Measurements from ENCODE around the gene SUPT16H. TPM values are rescaled to one million over a fixed set of nuclear protein-coding genes. Genes with fewer than 3 reads are reported as not detected.

SUPT16H gene
- polyA plus RNA-seq, 2 of the 4 experiments (the other 2 are of a cell fraction): 121 to 131 TPM

DNA sequence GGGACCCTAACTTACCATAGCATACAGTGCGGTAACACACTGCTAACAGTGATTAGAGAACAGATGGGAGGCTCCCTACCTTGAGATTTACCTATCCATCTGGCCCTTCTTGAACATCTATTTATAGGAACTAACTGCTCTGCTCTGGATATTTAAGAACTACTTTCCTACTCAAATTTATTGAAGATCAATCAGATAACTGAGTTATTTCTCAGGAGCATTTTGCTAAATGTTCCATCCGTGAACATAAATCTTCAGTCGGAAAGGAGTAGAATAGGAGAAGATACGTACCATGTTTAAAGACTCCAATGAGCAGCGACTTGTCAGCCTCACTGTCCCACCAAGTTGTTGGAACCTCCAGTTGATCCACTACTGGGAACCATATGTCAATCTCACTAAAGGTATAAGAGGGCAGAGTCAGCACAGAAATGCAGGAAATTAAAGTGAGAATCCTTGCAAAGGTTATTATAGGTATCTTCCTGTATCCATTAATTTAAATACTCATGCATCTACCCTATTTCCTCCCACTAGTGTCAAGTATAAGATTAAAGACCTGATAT, 15.6 kb upstream of the SUPT16H start:
- ChIA-PET POLR2A (no interaction called here), CTCF (no interaction called here)
- Histone ChIP-seq H3K27ac (no peak overlapping the region), H3K4me3 (no peak overlapping the region), H3K9me3 (no peaks in the 10 kb centered on the region), H3K4me2 (no peak overlapping the region), H3K4me1 (no peaks in the 10 kb centered on the region)
- 94% methylated on average over 5 of the region's 5 CpGs for WGBS (ENCODE audit: missing lambda C conversion rate)
- TF ChIP-seq RNF2 (IDR thresholded peaks at IDR 0.05; ENCODE audit: borderline replicate concordance, low read depth) (no peak), CBX8 (IDR thresholded peaks at IDR 0.05) (no peak), EP300 (IDR thresholded peaks at IDR 0.05) (no peak), JUNB (IDR thresholded peaks at IDR 0.05) (no peak), MAFK (IDR thresholded peaks at IDR 0.05; ENCODE audit: partially characterized antibody) (no peak), ZNF302 (CRISPR knock-in tag; IDR thresholded peaks at IDR 0.05) (no peak), GATA3 (IDR thresholded peaks at IDR 0.05; ENCODE audit: borderline replicate concordance) (no peak), NPAS2 (CRISPR knock-in tag; IDR thresholded peaks at IDR 0.05; ENCODE audit: borderline replicate concordance) (no peak), RCOR1 (IDR thresholded peaks at IDR 0.05; ENCODE audit: low read depth, low read length) (no peak)
- DNase-seq (ENCODE audit: low read depth in 1 of 2, low spot score in 1 of 2) (no peak), FAIRE-seq (no peak), ATAC-seq (no peak)

DNA sequence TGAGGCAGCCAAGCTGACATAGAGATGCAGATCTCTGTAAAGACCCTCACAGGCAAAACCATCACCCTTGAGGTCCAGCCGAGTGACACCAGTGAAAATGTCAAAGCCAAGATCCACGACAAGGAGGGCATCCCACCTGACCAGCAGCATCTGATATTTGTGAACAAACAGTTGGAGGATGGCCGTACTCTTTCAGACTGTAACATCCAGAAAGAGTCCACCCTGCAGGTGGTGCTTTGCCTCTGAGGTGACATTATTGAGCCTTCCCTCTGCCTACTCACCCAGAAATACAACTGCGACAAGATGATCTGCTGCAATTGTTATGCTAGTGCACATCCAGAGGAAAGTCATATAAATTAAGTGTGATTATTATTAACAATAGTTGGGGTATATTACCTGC, 15.1 kb upstream of the SUPT16H start:
- CTCF ChIA-PET: no interaction called here
- no peak for FAIRE-seq
- H3K9me3 ChIP-seq: no peaks in the 10 kb centered on the region

DNA sequence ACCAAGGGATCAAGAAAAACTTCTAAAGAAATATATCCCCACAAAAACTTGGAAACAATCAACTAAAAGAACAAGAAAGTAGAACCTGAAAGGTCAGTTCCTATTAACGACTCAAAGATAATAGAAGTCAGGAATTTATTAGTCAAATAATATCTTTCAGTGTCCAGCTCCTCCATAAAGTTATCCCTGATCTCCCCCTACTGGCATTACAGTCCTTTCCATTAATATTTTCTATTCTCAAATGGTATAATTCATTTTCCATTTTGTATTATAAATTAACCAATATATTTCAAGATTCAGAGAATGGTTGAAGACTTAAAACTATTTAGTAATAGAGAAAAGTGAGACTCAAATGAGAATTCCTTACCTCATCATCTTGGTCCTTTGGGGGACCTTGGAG, 11.6 kb upstream of the SUPT16H start:
- POLR2A ChIA-PET: no interaction called here
- no peak for ATAC-seq
- WGBS (ENCODE audit: missing lambda C conversion rate): 22% methylated on average over 1 of the region's 1 CpG
- FAIRE-seq: no peak
- CTCF ChIA-PET: interaction anchor here (0.5 to 1.3 kb wide), 3 partner anchors 11 to 18 kb away, joined by 3 to 4 read pairs (median 3); no protein-coding TSS in a partner anchor
- no peak overlapping the region for H3K4me3 ChIP-seq
- H3K9me3 ChIP-seq: no peaks in the 10 kb centered on the region
- no peak for TF ChIP-seq POLR2A (IDR thresholded peaks at IDR 0.05; ENCODE audit: low read length)
- TF ChIP-seq RAD21 (conservative IDR thresholded peaks at IDR 0.05 in 1 of 2, IDR thresholded peaks at IDR 0.05 in 1 of 2): peak; percentile 15 to 36; a peak in 2 of 5 replicates
- no peak for TF ChIP-seq FOSL2 (IDR thresholded peaks at IDR 0.05)
- TF ChIP-seq FOSL2 (CRISPR knock-in tag; IDR thresholded peaks at IDR 0.05): no peak
- TF ChIP-seq SREBF2 (IDR thresholded peaks at IDR 0.05): no peak
- TF ChIP-seq, protein P1, sequence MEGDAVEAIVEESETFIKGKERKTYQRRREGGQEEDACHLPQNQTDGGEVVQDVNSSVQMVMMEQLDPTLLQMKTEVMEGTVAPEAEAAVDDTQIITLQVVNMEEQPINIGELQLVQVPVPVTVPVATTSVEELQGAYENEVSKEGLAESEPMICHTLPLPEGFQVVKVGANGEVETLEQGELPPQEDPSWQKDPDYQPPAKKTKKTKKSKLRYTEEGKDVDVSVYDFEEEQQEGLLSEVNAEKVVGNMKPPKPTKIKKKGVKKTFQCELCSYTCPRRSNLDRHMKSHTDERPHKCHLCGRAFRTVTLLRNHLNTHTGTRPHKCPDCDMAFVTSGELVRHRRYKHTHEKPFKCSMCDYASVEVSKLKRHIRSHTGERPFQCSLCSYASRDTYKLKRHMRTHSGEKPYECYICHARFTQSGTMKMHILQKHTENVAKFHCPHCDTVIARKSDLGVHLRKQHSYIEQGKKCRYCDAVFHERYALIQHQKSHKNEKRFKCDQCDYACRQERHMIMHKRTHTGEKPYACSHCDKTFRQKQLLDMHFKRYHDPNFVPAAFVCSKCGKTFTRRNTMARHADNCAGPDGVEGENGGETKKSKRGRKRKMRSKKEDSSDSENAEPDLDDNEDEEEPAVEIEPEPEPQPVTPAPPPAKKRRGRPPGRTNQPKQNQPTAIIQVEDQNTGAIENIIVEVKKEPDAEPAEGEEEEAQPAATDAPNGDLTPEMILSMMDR (IDR thresholded peaks at IDR 0.05): peak; percentile 17; the same call in 1 of the 3 replicates
- no peak overlapping the region for H3K4me2 ChIP-seq
- no peak for DNase-seq (ENCODE audit: low read depth in 1 of 2, low spot score in 1 of 2)
- no peak overlapping the region for H3K27ac ChIP-seq
- H3K4me1 ChIP-seq: no peaks in the 10 kb centered on the region

More for the DNA sequence above, 15.1 kb upstream of the SUPT16H start:
- Histone ChIP-seq H3K27ac (no peak overlapping the region), H3K4me3 (no peak overlapping the region), H3K4me2 (no peak overlapping the region), H3K4me1 (no peaks in the 10 kb centered on the region)
- DNase-seq (ENCODE audit: low read depth in 1 of 2, low spot score in 1 of 2) (no peak), ATAC-seq (no peak)
- 86% methylated on average over 4 of the region's 4 CpGs for WGBS (ENCODE audit: missing lambda C conversion rate)
- TF ChIP-seq FOSL2 (IDR thresholded peaks at IDR 0.05) (no peak), FOSL2 (CRISPR knock-in tag; IDR thresholded peaks at IDR 0.05) (no peak), EHMT2 (IDR thresholded peaks at IDR 0.05; ENCODE audit: low read depth) (no peak), POLR2A (IDR thresholded peaks at IDR 0.05; ENCODE audit: low read length) (no peak), MAZ (IDR thresholded peaks at IDR 0.05; ENCODE audit: borderline replicate concordance, low read depth, low read length) (no peak), TP53 (CRISPR knock-in tag; IDR thresholded peaks at IDR 0.05) (no peak), NPAS2 (CRISPR knock-in tag; IDR thresholded peaks at IDR 0.05; ENCODE audit: borderline replicate concordance) (no peak), CHD2 (IDR thresholded peaks at IDR 0.05; ENCODE audit: low read length, partially characterized antibody) (no peak), POLR2AphosphoS2 (conservative IDR thresholded peaks at IDR 0.05; ENCODE audit: low read length) (no peak), RAD21 (conservative IDR thresholded peaks at IDR 0.05 in 1 of 2, IDR thresholded peaks at IDR 0.05 in 1 of 2) (no peak), RFX5 (IDR thresholded peaks at IDR 0.05) (no peak), HOXA7 (CRISPR knock-in tag; IDR thresholded peaks at IDR 0.05) (no peak), FOXS1 (CRISPR knock-in tag; IDR thresholded peaks at IDR 0.05) (no peak)
- TF ChIP-seq, protein P2, sequence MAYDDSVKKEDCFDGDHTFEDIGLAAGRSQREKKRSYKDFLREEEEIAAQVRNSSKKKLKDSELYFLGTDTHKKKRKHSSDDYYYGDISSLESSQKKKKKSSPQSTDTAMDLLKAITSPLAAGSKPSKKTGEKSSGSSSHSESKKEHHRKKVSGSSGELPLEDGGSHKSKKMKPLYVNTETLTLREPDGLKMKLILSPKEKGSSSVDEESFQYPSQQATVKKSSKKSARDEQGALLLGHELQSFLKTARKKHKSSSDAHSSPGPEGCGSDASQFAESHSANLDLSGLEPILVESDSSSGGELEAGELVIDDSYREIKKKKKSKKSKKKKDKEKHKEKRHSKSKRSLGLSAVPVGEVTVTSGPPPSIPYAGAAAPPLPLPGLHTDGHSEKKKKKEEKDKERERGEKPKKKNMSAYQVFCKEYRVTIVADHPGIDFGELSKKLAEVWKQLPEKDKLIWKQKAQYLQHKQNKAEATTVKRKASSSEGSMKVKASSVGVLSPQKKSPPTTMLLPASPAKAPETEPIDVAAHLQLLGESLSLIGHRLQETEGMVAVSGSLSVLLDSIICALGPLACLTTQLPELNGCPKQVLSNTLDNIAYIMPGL (CRISPR knock-in tag; IDR thresholded peaks at IDR 0.05; ENCODE audit: borderline replicate concordance): no peak
- TF ChIP-seq, protein P3, sequence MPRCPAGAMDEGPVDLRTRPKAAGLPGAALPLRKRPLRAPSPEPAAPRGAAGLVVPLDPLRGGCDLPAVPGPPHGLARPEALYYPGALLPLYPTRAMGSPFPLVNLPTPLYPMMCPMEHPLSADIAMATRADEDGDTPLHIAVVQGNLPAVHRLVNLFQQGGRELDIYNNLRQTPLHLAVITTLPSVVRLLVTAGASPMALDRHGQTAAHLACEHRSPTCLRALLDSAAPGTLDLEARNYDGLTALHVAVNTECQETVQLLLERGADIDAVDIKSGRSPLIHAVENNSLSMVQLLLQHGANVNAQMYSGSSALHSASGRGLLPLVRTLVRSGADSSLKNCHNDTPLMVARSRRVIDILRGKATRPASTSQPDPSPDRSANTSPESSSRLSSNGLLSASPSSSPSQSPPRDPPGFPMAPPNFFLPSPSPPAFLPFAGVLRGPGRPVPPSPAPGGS (IDR thresholded peaks at IDR 0.05): no peak
- TF ChIP-seq, protein P4, sequence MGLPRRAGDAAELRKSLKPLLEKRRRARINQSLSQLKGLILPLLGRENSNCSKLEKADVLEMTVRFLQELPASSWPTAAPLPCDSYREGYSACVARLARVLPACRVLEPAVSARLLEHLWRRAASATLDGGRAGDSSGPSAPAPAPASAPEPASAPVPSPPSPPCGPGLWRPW (IDR thresholded peaks at IDR 0.05): no peak
- POLR2A ChIA-PET: no interaction called here

Measured in A549 (cell line).